Measurements from ENCODE around the gene PTPRG.

The PTPRG gene

GRCh38 chr3:62019906-62020305 is 458.5 kb downstream of the PTPRG start:
- H3K9me3 ChIP-seq (ENCODE audit: insufficient read depth, low read depth, low read length) = no peaks in the 10 kb centered on the region
- H4K20me1 ChIP-seq (ENCODE audit: insufficient read depth, low read length, poor library complexity, severe bottlenecking) = no peaks in the 10 kb centered on the region
- TF ChIP-seq CTCF (conservative IDR thresholded peaks at IDR 0.05; ENCODE audit: low read length) (no peak), EZH2phosphoT487 (IDR thresholded peaks at IDR 0.05; ENCODE audit: borderline replicate concordance) (no peak)
- no peaks in the 10 kb centered on the region for H3K27me3 ChIP-seq (ENCODE audit: insufficient read depth, low read length, poor library complexity, severe bottlenecking)
- no peak overlapping the region for H3K4me2 ChIP-seq (ENCODE audit: low read depth, low read length, poor library complexity, severe bottlenecking)
- no peaks in the 10 kb centered on the region for H3K4me1 ChIP-seq (ENCODE audit: insufficient read depth, low read length, poor library complexity, severe bottlenecking)
- no peaks in the 10 kb centered on the region for H3F3A ChIP-seq (ENCODE audit: low read depth)
- no peaks in the 10 kb centered on the region for H3K9me2 ChIP-seq (replicated peaks; ENCODE audit: low read depth, low read length)
- H2AFZ ChIP-seq (ENCODE audit: low read length) = no peak overlapping the region
- no peak overlapping the region for H3K4me3 ChIP-seq (ENCODE audit: low read length, poor library complexity, severe bottlenecking)
- H3K79me2 ChIP-seq (ENCODE audit: insufficient read depth, low read length) = no peaks in the 10 kb centered on the region
- H3K36me3 ChIP-seq (ENCODE audit: insufficient read depth, low read length) = no peaks in the 10 kb centered on the region
- H3K9ac ChIP-seq (ENCODE audit: low read depth, low read length, poor library complexity, severe bottlenecking) = no peak overlapping the region

- Histone ChIP-seq H3K9ac (ENCODE audit: low read depth, low read length, poor library complexity, severe bottlenecking) (no peak overlapping the region), H3K4me1 (ENCODE audit: insufficient read depth, low read length, poor library complexity, severe bottlenecking) (no peaks in the 10 kb centered on the region), H3K4me2 (ENCODE audit: low read depth, low read length, poor library complexity, severe bottlenecking) (no peak overlapping the region), H3K4me3 (ENCODE audit: low read length, poor library complexity, severe bottlenecking) (no peak overlapping the region), H3K9me2 (replicated peaks; ENCODE audit: low read depth, low read length) (no peaks in the 10 kb centered on the region), H4K20me1 (ENCODE audit: insufficient read depth, low read length, poor library complexity, severe bottlenecking) (no peaks in the 10 kb centered on the region), H3K9me3 (ENCODE audit: insufficient read depth, low read depth, low read length) (no peaks in the 10 kb centered on the region), H3F3A (ENCODE audit: low read depth) (no peaks in the 10 kb centered on the region), H3K36me3 (ENCODE audit: insufficient read depth, low read length) (no peaks in the 10 kb centered on the region), H3K79me2 (ENCODE audit: insufficient read depth, low read length) (no peaks in the 10 kb centered on the region), H2AFZ (ENCODE audit: low read length) (no peak overlapping the region), H3K27me3 (ENCODE audit: insufficient read depth, low read length, poor library complexity, severe bottlenecking) (no peaks in the 10 kb centered on the region)
- TF ChIP-seq CTCF (conservative IDR thresholded peaks at IDR 0.05; ENCODE audit: low read length) = no peak
- TF ChIP-seq EZH2phosphoT487 (IDR thresholded peaks at IDR 0.05; ENCODE audit: borderline replicate concordance) = no peak
Measured at GRCh38 chr3:62020706-62021105, 459.3 kb downstream of the PTPRG start.

- no peaks in the 10 kb centered on the region for H4K20me1 ChIP-seq (ENCODE audit: insufficient read depth, low read length, poor library complexity, severe bottlenecking)
- no peak overlapping the region for H3K4me3 ChIP-seq (ENCODE audit: low read length, poor library complexity, severe bottlenecking)
- H3K79me2 ChIP-seq (ENCODE audit: insufficient read depth, low read length) = no peaks in the 10 kb centered on the region
- no peaks in the 10 kb centered on the region for H3K27me3 ChIP-seq (ENCODE audit: insufficient read depth, low read length, poor library complexity, severe bottlenecking)
- H3K36me3 ChIP-seq (ENCODE audit: insufficient read depth, low read length) = no peaks in the 10 kb centered on the region
- H3K4me2 ChIP-seq (ENCODE audit: low read depth, low read length, poor library complexity, severe bottlenecking) = no peak overlapping the region
- H3K9ac ChIP-seq (ENCODE audit: low read depth, low read length, poor library complexity, severe bottlenecking) = no peak overlapping the region
- TF ChIP-seq EZH2phosphoT487 (IDR thresholded peaks at IDR 0.05; ENCODE audit: borderline replicate concordance) = no peak
- TF ChIP-seq CTCF (conservative IDR thresholded peaks at IDR 0.05; ENCODE audit: low read length) = no peak
- H3K4me1 ChIP-seq (ENCODE audit: insufficient read depth, low read length, poor library complexity, severe bottlenecking) = no peaks in the 10 kb centered on the region
- no peaks in the 10 kb centered on the region for H3F3A ChIP-seq (ENCODE audit: low read depth)
- H3K9me2 ChIP-seq (replicated peaks; ENCODE audit: low read depth, low read length) = no peaks in the 10 kb centered on the region
- H3K9me3 ChIP-seq (ENCODE audit: insufficient read depth, low read depth, low read length) = no peaks in the 10 kb centered on the region
- no peak overlapping the region for H2AFZ ChIP-seq (ENCODE audit: low read length)
Measured at GRCh38 chr3:62022312-62022711, 460.9 kb downstream of the PTPRG start.

Data from Loucy (cell line).